Retinal pigment epithelial cell (primary cell): ENCODE measurements around the gene MRPS5.
A peak's percentile ranks its signal among the peaks of the same experiment; 100 is the strongest.

Source experiments
- DNase-seq: peaks from one replicate; pipeline ENCODE4 v3.0.0-alpha.2; 2010; ENCODE audit warnings: low read depth
- H3K4me3 ChIP-seq: 2 replicates; pipeline ENCODE4 v1.5.1; 2011; ENCODE audit warnings: mild to moderate bottlenecking, low read length, control low read depth, moderate library complexity
- TF ChIP-seq, protein P1 (sequence below): conservative IDR thresholded peaks from 2 replicates; pipeline ENCODE4 v1.5.1; 2011; ENCODE audit warnings: low read depth, low read length, control low read depth, inconsistent platforms

MRPS5 gene

DNA sequence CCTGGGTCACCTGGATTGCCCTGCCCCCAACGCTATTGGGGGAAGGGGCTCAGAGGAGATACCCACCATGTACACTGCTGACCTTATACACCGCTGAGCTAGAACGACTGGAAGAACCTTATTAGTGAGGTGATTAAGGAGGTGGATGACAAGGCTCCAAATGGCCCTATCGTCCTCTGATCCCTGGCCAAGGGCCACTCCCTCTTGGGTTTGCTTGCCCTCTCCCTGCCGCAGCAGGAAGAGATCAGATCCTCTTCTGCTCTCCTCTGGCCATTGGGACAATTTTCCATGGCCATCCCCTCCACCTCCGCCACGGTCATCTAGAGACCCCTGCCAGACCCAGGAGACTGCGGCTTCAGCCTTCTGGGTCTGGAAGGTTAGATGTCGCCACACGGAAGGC is 36.8 kb upstream of the MRPS5 start:
- TF ChIP-seq, protein P1, sequence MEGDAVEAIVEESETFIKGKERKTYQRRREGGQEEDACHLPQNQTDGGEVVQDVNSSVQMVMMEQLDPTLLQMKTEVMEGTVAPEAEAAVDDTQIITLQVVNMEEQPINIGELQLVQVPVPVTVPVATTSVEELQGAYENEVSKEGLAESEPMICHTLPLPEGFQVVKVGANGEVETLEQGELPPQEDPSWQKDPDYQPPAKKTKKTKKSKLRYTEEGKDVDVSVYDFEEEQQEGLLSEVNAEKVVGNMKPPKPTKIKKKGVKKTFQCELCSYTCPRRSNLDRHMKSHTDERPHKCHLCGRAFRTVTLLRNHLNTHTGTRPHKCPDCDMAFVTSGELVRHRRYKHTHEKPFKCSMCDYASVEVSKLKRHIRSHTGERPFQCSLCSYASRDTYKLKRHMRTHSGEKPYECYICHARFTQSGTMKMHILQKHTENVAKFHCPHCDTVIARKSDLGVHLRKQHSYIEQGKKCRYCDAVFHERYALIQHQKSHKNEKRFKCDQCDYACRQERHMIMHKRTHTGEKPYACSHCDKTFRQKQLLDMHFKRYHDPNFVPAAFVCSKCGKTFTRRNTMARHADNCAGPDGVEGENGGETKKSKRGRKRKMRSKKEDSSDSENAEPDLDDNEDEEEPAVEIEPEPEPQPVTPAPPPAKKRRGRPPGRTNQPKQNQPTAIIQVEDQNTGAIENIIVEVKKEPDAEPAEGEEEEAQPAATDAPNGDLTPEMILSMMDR = no peak

DNA sequence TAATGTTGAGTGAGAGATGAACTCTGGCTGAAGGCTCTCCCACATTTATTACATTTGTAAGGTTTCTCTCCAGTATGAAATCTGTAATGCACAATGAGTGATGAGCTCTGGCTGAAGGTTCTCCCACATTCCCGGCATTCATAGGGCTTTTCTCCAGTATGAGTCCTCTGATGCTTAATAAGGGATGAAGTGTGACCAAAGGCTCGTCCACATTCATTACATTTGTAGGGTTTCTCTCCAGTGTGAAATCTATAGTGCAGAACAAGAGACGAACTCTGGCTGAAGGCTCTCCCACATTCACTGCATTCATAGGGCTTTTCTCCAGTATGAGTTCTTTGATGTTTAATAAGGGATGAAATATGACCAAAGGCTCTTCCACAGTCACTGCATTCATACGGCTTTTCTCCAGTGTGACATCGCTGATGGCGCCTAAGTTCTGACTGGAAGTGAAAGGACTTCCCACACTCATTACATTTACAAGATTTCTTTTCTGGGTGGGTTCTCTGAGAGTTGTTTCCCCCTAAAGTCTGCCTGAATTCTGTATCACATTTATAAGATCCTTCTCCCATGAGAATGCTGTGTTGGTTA is 27.9 kb upstream of the MRPS5 start:
- TF ChIP-seq, protein P1 = no peak
- no peak for DNase-seq
- no peak overlapping the region for H3K4me3 ChIP-seq

More for the DNA sequence above, 36.8 kb upstream of the MRPS5 start:
- peak overlapping the region; percentile 73 for H3K4me3 ChIP-seq
- DNase-seq = no peak

DNA sequence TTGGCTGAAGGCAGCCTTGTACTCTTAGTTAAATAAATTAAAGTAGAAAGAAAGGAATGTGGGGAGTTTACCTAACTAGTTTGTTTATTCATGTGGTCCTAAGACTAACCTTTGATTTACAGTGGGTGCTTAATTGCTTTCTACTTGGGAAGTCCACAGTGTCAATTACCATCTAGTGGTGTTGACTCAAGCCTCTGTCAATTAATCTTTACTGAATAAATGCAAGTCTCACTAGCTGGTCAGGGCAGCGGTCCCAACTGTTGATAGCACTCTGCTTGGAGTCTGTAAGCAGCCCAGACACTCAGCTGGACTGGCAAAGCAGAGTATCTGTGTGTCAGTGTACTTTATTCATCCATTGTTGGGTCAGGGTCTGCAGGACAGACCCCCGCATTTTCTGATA is 22.2 kb upstream of the MRPS5 start:
- TF ChIP-seq, protein P1 = no peak

DNA sequence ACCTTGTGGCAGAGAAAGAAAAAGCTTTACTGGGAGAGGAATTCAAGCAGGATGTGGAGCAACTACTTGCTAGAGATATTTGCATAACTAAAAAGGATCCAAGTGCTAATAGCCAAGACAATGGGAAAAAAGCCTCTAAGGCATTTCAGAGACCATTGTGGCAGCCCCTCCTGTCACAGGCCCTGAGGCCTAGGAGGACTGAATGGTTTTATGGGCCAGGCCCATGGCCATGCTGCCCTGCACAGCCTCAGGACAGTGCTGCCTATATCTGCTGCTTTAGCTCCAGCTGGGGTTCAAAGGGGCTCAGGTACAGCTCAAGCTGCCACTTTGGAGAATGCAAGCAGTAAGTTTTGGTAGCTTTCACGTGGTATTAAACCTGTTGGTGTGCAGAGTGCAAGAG is 17.1 kb upstream of the MRPS5 start:
- no peak for DNase-seq
- no peak overlapping the region for H3K4me3 ChIP-seq
- TF ChIP-seq, protein P1 = no peak

More for the DNA sequence above, 22.2 kb upstream of the MRPS5 start:
- no peak for DNase-seq
- H3K4me3 ChIP-seq = no peak overlapping the region

DNA sequence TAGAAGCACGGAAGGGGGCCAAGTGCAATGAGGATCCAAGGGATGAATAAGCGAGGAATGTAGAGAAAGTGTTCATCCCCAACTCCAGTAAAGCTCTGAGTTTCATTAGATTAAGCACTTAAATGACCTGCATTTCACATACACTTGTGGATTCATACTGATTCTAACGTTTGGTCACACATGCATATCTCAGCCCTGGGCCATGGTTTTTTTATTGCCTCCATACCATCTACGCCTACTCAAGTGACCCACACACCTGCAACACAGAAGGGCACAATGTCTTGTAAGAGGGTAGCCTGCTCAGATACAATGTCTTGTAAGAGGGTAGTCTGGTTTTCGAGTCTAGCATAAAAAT is 566 bp upstream of the MRPS5 start:
- DNase-seq = no peak
- TF ChIP-seq, protein P1 = no peak
- peak overlapping the region; percentile 98 for H3K4me3 ChIP-seq

DNA sequence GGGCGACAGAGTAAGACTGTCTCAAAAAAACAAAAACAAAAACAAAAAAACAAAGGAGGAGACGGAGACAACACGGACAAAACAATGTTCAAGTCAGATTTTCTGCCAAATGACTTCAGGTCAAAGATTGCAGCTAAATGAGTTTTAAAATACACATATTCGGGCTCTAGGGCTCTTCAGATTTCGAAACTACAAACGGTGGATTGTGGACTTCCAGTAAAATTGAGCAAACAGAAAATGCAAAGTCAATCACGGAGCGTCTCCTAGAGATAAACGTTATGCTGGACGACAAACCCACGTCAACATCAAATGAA is 558 bp downstream of the MRPS5 start:
- DNase-seq = no peak
- TF ChIP-seq, protein P1 = no peak
- peak overlapping the region; percentile 98 for H3K4me3 ChIP-seq

DNA sequence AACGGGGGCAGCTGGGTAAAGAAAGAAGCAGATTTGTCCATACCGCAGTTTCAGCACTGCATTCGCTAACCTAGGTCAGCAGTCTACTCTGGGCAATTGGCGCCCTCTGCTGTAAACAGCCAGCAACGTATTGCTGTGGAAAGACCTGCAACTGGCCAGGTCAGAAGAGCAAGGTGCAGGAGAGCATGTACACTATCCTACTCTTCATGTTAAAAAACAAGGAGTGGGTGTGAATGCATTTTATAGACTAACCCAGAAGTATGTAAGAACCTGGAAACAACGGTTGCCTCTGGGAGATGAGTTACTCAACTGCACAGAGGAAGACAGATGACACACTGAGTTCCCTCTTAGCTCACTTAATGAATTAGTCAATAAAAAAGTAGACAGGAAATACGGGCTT is 6.2 kb downstream of the MRPS5 start:
- H3K4me3 ChIP-seq = no peak overlapping the region

More for the DNA sequence above, 6.2 kb downstream of the MRPS5 start:
- TF ChIP-seq, protein P1 = peak; percentile 96
- peak; percentile 21 for DNase-seq
